SK-N-MC (cell line): ENCODE data around the gene PFKP.

Experiments
- DNase-seq: peaks from one replicate; pipeline ENCODE4 v3.0.0-alpha.2; 2011; ENCODE audit warnings: low read depth, low spot score
- H3K27ac ChIP-seq: fragments of 200-600 bp; sonication (generic); 2 replicates; pipeline ENCODE4 v1.5.1; 2016; ENCODE audit warnings: mixed run types
- H3K36me3 ChIP-seq: fragments of 200-600 bp; sonication (generic); 2 replicates; pipeline ENCODE4 v1.6.1; 2017; ENCODE audit warnings: antibody characterized with exemption, low read length, mixed read lengths; ENCODE audit not compliant: insufficient read depth
- H3K4me3 ChIP-seq: fragments of 200-600 bp; sonication (generic); 2 replicates; pipeline ENCODE4 v1.5.1; 2016
- H3K9ac ChIP-seq: fragments of 200-600 bp; sonication (generic); 2 replicates; pipeline ENCODE4 v1.8.0; 2017; ENCODE audit warnings: mixed run types, mixed read lengths; ENCODE audit not compliant: insufficient read length
- H3K9me3 ChIP-seq: fragments of 200-600 bp; sonication (generic); 2 replicates; pipeline ENCODE4 v1.6.1; 2017; ENCODE audit warnings: low read depth, mild to moderate bottlenecking, antibody characterized with exemption, low read length, moderate library complexity, mixed read lengths
- EZH2 ChIP-seq: fragments of 200-600 bp; sonication (generic); IDR thresholded peaks from one replicate; pipeline ENCODE4 v1.6.1; 2017; ENCODE audit warnings: antibody characterized with exemption
- FOXP2 ChIP-seq: optimal IDR thresholded peaks from 2 replicates; pipeline ENCODE3; 2011; ENCODE audit warnings: mild to moderate bottlenecking, moderate library complexity; ENCODE audit not compliant: insufficient read depth; ENCODE audit errors: extremely low read length, control extremely low read depth
- POLR2AphosphoS5 ChIP-seq: IDR thresholded peaks from 2 replicates; pipeline ENCODE4 v1.6.1; 2012; ENCODE audit warnings: mild to moderate bottlenecking, low read depth, low read length, borderline replicate concordance

Gene PFKP

DNA sequence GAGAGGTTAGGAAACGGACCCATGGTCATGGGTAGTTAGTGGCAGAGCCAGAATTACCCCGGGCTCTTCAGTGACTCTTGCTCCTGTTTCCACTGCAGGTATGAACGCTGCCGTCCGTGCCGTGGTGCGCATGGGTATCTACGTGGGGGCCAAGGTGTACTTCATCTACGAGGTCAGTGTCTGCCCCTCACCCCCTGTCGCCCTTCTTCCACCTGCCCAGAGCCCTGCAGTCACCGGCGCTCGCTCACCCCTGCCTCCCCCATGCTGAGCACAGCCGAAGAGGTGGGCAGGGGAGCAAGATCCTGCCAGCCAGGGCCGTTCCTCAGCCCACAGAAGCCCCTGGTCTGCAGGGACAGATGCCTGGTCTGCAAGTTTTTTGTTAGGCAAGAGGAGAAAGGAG, 14.9 kb downstream of the PFKP start:
- peaks cover 14% of the 10 kb centered on the region for H3K36me3 ChIP-seq

DNA sequence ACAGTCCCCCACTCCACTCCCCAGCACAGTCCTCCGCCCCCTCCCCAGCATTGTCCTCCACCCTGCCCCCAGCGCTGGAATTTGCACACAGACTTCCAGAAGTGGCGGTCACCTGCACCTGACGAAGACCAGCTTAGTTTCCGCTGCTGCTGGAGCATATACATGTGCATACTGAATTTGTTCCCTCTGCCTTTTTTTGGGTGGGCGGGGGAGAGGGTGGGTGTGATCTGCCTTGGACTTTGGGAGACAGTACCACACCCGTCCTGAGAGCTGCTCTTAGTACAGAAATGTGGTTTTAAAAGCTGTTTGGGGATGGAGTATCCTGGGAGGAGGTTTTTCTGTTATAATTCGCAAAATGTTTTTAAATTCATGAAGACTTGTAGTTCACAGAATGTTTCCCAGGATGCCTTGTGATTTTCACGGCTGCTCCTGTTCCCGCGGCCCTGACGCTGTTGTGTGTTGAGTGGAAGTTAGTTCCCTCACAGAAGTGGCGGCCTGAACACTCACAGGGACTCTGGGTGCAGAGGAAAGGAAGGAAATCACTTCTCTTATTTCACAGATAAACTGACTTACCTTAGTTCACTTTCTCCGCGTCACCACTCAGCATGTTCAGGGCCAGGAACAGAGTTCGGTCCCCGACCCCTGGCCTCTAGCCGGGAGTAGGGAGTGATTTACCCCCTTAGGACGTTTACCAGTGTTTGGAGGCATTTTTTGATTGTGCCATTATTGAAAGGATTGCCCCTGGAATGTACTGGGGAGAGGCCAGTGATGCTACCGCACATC, 18.6 kb downstream of the PFKP start:
- DNase-seq, result no peak
- no peaks in the 10 kb centered on the region for H3K9me3 ChIP-seq
- no peak for TF ChIP-seq EZH2
- TF ChIP-seq POLR2AphosphoS5, result no peak
- TF ChIP-seq FOXP2, result no peak
- H3K9ac ChIP-seq, result no peak overlapping the region
- no peak overlapping the region for H3K27ac ChIP-seq
- H3K36me3 ChIP-seq, result peaks cover 15% of the 10 kb centered on the region; the same call in 1 of the 2 replicates
- no peak overlapping the region for H3K4me3 ChIP-seq

More for the DNA sequence above, 14.9 kb downstream of the PFKP start:
- no peak overlapping the region for H3K9ac ChIP-seq
- H3K27ac ChIP-seq, result no peak overlapping the region
- TF ChIP-seq POLR2AphosphoS5 (no peak), FOXP2 (no peak), EZH2 (no peak)
- H3K9me3 ChIP-seq, result no peaks in the 10 kb centered on the region
- no peak overlapping the region for H3K4me3 ChIP-seq
- DNase-seq, result no peak

DNA sequence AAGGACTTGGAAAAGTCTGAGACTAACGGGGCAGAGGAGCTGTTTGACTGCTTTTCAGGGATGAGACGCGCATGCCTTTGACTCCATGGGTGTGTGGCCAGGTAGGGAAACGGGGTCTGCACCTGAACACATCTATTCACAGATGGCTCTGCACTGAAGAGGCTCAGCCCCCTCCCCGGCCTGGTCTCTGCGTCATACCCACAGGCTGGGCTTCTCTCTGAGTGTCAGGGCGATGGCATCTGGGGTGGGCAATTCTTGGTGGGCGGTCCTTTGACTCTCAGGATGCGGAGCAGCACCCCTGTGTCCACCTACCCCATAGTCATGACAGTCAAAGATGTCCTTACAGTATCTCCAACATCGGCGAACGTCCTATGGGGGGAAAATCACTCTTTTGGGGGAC, 23.0 kb downstream of the PFKP start:
- H3K36me3 ChIP-seq, result peaks cover 20% of the 10 kb centered on the region; the same call in 1 of the 2 replicates
- no peak overlapping the region for H3K4me3 ChIP-seq
- H3K27ac ChIP-seq, result no peak overlapping the region
- no peak for DNase-seq
- no peak overlapping the region for H3K9ac ChIP-seq
- H3K9me3 ChIP-seq, result no peaks in the 10 kb centered on the region
- no peak for TF ChIP-seq EZH2
- TF ChIP-seq POLR2AphosphoS5, result no peak
- no peak for TF ChIP-seq FOXP2

DNA sequence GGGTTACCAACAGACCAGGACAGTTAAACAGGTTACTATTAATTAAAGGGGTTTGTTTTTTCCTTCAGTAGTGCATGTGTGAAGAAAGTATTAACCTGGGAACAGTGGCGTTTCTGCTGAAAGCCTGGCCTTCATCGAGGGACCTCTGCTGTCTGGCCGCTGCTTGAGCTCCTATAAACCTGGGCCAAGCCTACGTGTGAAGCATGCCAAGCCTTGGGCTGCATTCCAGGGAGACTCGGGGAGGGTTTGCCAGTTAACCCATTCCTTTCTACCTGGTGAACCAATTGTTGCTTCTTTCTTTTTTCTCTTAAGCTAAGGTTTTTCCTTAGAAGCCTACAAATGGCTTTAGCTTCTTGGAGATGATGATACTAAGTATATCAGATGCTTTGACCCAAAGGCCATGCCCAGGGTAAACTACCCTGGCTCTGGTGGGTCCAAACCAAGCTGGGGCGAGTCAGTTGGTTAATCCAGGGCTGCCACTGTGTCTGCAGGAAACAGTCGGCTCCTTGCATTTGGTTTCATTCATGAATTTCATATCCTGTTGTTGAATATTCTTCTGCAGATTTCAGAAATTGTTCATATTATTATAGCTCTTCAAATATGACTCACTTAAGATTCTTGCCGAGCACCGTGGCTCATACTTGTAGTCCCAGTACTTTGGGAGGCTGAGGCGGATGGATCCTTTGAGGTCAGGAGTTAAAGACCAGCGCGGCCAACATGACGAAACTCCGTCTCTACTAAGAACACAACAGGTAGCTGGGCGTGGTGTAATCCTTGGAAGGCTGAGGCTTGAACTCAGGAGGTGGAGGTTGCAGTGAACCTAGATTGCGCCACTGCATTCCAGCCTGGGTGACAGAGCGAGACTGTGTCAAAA, 23.8 kb downstream of the PFKP start:
- no peak overlapping the region for H3K27ac ChIP-seq
- DNase-seq, result no peak
- no peak overlapping the region for H3K4me3 ChIP-seq
- peaks cover 20% of the 10 kb centered on the region; the same call in 1 of the 2 replicates for H3K36me3 ChIP-seq
- no peak for TF ChIP-seq EZH2
- TF ChIP-seq FOXP2, result no peak
- no peak for TF ChIP-seq POLR2AphosphoS5
- H3K9me3 ChIP-seq, result no peaks in the 10 kb centered on the region
- no peak overlapping the region for H3K9ac ChIP-seq

DNA sequence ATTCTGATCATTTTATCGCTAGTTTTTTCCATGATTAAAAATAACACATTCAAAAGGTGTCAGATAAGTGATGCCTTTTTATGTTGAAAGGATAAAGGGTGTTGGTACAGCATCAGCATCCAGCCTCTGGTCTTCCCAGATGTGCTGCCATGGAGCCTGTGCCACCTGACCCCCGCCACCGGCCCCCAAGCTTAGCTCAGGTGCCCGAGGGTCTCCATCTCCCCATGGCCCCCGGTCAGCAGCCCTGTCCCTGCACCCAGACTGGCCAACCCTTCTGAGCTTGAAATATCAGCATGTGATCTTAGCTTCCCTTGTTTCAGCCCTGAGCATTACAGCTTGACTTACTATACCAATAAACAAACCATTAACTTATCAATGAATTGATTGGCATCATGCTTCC, 24.6 kb downstream of the PFKP start:
- TF ChIP-seq FOXP2 (no peak), EZH2 (no peak), POLR2AphosphoS5 (no peak)
- H3K9ac ChIP-seq, result no peak overlapping the region
- no peak for DNase-seq
- no peak overlapping the region for H3K27ac ChIP-seq
- H3K4me3 ChIP-seq, result no peak overlapping the region
- peaks cover 20% of the 10 kb centered on the region; the same call in 1 of the 2 replicates for H3K36me3 ChIP-seq
- no peaks in the 10 kb centered on the region for H3K9me3 ChIP-seq

DNA sequence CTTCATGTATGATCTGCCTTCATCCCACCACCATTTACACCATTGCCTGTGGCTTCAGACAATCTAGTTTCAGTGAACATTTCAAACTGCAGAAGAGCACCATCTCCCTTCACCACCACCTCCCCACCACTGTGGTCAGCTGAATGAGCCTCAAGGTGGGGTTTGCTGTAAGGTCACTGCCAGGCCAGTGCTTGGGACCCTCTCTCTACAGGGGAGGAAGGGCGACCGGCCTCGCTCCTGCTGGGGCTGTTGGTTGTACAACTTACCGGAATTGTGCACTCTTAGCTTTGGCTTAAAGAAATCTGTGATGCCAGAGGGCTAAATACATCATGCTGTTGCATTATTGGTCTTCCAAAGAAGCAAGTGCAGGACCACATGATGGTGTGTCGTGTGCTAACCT, 26.6 kb downstream of the PFKP start:
- TF ChIP-seq FOXP2 (no peak), EZH2 (no peak), POLR2AphosphoS5 (no peak)
- Histone ChIP-seq H3K4me3 (no peak overlapping the region), H3K9me3 (no peaks in the 10 kb centered on the region), H3K36me3 (peaks cover 23% of the 10 kb centered on the region; the same call in 1 of the 2 replicates), H3K9ac (no peak overlapping the region), H3K27ac (peak overlapping the region; percentile 93; the same call in 1 of the 2 replicates)
- DNase-seq, result no peak

DNA sequence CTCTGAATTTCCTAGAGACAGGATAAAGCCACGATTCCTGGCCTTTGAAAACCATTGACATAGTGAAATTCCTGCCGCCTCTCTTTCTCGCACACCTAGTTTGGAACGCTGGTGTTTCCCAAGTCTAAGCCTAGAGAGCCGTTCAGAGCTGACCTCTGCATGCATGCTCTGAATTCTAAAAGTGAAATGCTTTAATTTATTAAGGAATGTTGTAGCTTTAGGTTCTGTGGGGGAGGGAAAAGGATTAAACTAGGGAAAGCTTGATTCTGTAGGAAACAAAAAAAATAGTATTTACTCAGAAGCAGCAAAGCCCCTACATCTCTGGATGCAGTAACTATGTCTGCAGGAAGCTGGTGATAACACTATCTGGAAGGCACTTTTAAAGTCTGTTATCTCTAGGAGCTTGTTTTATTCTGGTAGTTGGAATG, 27.3 kb downstream of the PFKP start:
- H3K9me3 ChIP-seq, result no peaks in the 10 kb centered on the region
- H3K36me3 ChIP-seq, result peaks cover 28% of the 10 kb centered on the region; the same call in 1 of the 2 replicates
- no peak overlapping the region for H3K9ac ChIP-seq
- no peak for DNase-seq
- no peak for TF ChIP-seq EZH2
- no peak for TF ChIP-seq FOXP2
- no peak for TF ChIP-seq POLR2AphosphoS5
- no peak overlapping the region for H3K4me3 ChIP-seq
- H3K27ac ChIP-seq, result peak overlapping the region; percentile 93; the same call in 1 of the 2 replicates

DNA sequence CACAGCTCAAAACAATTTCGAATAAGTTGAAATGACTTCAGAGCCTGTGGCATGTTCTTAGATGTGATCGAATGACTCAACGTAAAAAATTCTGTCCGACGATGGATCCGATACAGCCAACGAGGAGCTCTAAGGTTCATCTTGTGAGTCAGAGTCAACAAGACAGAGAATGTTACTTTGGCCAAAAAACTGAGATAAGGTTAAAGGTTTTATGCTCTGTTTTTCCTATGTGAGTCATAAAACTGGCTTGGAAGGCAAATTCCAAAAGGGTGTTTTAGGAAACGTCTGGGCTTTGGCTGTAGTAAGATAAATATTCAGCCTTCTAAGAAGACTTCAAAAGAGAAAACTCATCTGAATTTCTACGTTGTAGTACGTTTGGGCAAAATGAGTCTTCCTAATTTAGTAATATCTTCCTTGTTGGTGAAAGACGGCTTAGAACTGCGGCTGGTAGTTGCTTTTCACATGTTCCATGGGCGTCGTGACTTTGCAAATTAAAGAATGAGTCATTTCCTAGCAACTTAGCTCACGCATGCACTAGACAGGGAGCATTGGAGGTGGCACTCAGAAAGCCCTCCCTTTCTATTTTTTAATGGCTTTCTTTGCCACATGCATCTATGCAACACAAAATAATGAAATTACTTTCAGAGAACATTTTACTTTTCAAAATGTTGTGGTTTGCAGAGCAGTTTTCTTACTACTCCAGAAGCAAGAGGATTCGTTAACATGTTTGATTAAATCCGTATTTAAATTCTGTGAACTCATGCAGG, 28.2 kb downstream of the PFKP start:
- Histone ChIP-seq H3K36me3 (peaks cover 32% of the 10 kb centered on the region; the same call in 1 of the 2 replicates), H3K4me3 (peak overlapping the region; percentile 52), H3K9me3 (no peaks in the 10 kb centered on the region), H3K27ac (peak overlapping the region; percentile 93), H3K9ac (peak overlapping the region; percentile 37)
- no peak for TF ChIP-seq EZH2
- no peak for TF ChIP-seq FOXP2
- TF ChIP-seq POLR2AphosphoS5, result no peak
- peak; percentile 24 for DNase-seq
